AG09319 (cell line): ENCODE results near the gene CCNG2.

Experiments
- DNase-seq: peaks from one replicate; pipeline ENCODE4 v3.0.0-alpha.2; 2010; ENCODE audit warnings: low read depth; ENCODE audit errors: extremely low read depth
- CTCF ChIP-seq: IDR thresholded peaks from 2 replicates; pipeline ENCODE4 v1.5.1; 2011; ENCODE audit warnings: low read depth, mild to moderate bottlenecking, inconsistent platforms, low read length, moderate library complexity

CCNG2 gene

GRCh38 chr4:77156533-77156911 is 485 bp upstream of the CCNG2 start:
- TF ChIP-seq CTCF: no peak
- peak; percentile 99 for DNase-seq

DNA sequence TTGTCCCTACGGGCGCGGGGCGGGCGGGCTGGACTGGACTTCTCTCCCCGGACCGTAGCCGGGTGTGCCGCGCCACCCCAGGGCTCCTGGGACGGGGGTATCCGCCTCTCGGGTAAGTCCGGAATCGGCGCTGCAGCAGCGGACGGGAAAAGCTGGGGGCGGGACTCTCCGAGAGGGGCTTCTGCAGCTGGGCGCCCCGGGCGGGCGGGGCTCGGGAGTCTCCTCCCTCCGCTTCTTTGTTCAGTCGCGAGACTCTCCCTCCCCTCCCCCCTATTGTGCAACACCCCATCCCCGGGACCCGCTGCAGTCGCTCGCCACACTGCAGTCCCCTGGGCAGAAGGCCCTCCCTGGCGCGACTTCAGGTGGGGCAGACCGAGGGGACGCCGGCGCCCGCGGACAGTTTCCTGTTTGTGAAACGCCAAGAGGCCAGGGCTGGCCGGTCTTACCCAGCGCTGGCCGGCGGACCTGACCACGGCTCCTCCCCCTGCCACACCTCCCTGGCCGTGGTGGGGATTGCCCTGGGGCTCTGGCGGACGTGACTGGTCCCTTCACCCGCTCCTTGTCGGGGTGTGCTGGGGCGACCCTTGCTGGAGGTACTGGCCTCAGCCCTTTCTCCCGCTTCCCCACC is 966 bp downstream of the CCNG2 start:
- no peak for TF ChIP-seq CTCF
- peak; percentile 65 for DNase-seq

GRCh38 chr4:77158487-77158861 is 1.5 kb downstream of the CCNG2 start:
- no peak for DNase-seq
- TF ChIP-seq CTCF: no peak

GRCh38 chr4:77159806-77160205 is 2.8 kb downstream of the CCNG2 start:
- DNase-seq: no peak
- TF ChIP-seq CTCF: no peak

DNA sequence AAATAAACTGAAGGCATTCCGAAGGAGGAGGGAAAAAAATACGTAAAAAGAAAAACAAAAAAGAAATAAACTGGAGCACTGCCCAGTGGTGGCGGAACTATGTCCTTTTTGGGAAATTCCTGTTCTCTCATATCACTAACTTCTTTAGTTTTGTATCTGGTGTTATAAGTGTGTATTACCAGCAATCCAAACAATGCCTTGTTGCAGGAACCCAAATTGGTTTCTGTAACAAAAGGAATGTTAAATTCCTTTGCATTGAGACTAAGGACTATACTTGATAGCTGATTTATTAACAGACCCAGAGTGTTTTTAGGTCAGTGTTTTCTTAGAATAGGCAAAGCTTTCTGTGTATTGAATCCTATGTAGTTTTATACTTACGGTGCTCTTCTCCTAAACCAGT is 6.6 kb downstream of the CCNG2 start:
- DNase-seq: no peak
- no peak for TF ChIP-seq CTCF

DNA sequence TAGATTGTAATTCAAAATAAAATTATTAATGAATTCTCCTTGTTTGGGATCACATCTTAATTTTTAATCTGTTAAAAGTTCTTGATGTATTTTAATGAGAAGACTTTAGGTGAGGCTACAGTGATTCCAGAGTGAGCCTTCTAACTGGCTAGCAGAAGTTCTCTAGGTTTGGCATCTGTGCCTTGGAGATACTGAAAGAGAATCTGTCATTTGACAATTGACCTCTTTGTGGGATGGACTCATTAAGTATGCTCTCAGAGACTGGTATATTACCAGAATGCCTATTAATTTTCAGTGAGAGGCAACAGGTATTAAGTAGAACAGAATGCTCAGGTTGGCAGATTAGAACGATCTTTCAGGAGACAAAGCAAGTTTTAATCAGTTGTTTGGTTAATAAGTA is 10.2 kb downstream of the CCNG2 start:
- DNase-seq: no peak
- no peak for TF ChIP-seq CTCF

GRCh38 chr4:77167866-77168265 is 10.9 kb downstream of the CCNG2 start:
- TF ChIP-seq CTCF: no peak

More at GRCh38 chr4:77167866-77168265, 10.9 kb downstream of the CCNG2 start:
- no peak for DNase-seq
